K562 (cell line): ENCODE data around the gene CCDC174. TPM values are rescaled to one million over a fixed set of nuclear protein-coding genes. Genes with fewer than 3 reads are reported as not detected.

ENCODE experiments used
- ATF6 ChIP-seq: sonication (generic); formaldehyde crosslinking; IDR thresholded peaks from 2 replicates; pipeline ENCODE4 v1.4.0; 2020; ENCODE audit warnings: mild to moderate bottlenecking, missing genetic modification reagents
- DIDO1 ChIP-seq: fragments of 450-650 bp; IDR thresholded peaks from 2 replicates; pipeline ENCODE4 v1.6.1; 2016; ENCODE audit warnings: low read depth, missing biosample characterization, missing genetic modification characterization
- GTF2F1 ChIP-seq: IDR thresholded peaks from 2 replicates; pipeline ENCODE4 v1.6.1; 2011; ENCODE audit warnings: low read depth, low read length, improper control_type of control experiment
- JUND ChIP-seq, 2 experiments: IDR thresholded peaks; 2 replicates in 1 of 2; 3 replicates in 1 of 2; pipeline ENCODE4 v1.6.1; 2011; ENCODE audit warnings: borderline replicate concordance in 2 of 2, low read depth in 2 of 2, low read length in 2 of 2, improper control_type of control experiment in 1 of 2, missing biosample characterization in 1 of 2, missing genetic modification characterization in 1 of 2, missing genetic modification reagents in 1 of 2
- NFE2L1 ChIP-seq: fragments of 450-650 bp; IDR thresholded peaks from 2 replicates; pipeline ENCODE4 v1.6.1; 2016; ENCODE audit warnings: missing genetic modification characterization, low read depth, mild to moderate bottlenecking, missing compliant biosample characterization, moderate library complexity, borderline replicate concordance
- POLR2AphosphoS5 ChIP-seq: IDR thresholded peaks from 2 replicates; pipeline ENCODE4 v1.6.1; 2011; ENCODE audit warnings: mild to moderate bottlenecking, low read depth, low read length, moderate library complexity; ENCODE audit not compliant: control insufficient read depth, insufficient read depth
- POLR2G ChIP-seq: fragments of 200-400 bp; formaldehyde crosslinking; IDR thresholded peaks from 2 replicates; pipeline ENCODE4 v1.6.1; 2017; ENCODE audit warnings: low read depth, mild to moderate bottlenecking, antibody characterized with exemption, low read length, moderate library complexity
- SOX6 ChIP-seq: fragments of 450-650 bp; IDR thresholded peaks from 2 replicates; pipeline ENCODE4 v1.6.1; 2014; ENCODE audit warnings: mild to moderate bottlenecking
- U2AF1 ChIP-seq: fragments of 200-400 bp; formaldehyde crosslinking; optimal IDR thresholded peaks from 2 replicates; pipeline ENCODE3; 2017; ENCODE audit warnings: mild to moderate bottlenecking, low read depth, low read length, moderate library complexity
- ZNF133 ChIP-seq: fragments of 250-450 bp; sonication (Bioruptor Pico); IDR thresholded peaks from 2 replicates; pipeline ENCODE4 v1.4.0; 2020; ENCODE audit warnings: mild to moderate bottlenecking
- ZNF592 ChIP-seq: fragments of 450-650 bp; IDR thresholded peaks from 2 replicates; pipeline ENCODE4 v1.6.1; 2017; ENCODE audit warnings: antibody characterized with exemption, mild to moderate bottlenecking
- polyA plus RNA-seq, 8 experiments: library from polyadenylated mRNA; depleted of rRNA in 4 of 8; stranded (reverse) in 5 of 8; unstranded in 3 of 8; fragments of >200 nt; fragmentation: Nextera tagmentation in 2 of 8; fragmentation: Illumina TruSeq in 1 of 8; extraction: Ambion mirVana in 2 of 8; extraction: Trizol in 1 of 8; gene quantifications; 2 replicates each; pipeline versions ENCODE4 v1.2.1 to v1.2.3, GENCODE V29; 2011 to 2014; ENCODE audit warnings: inconsistent platforms in 1 of 8, missing spikeins in 1 of 8
- total RNA-seq, 7 experiments: library from RNA; depleted of rRNA in 6 of 7; stranded (reverse); fragments of >200 nt in 6 of 7; fragmentation: Illumina TruSeq in 2 of 7; extraction: Trizol in 2 of 7; gene quantifications; 2 replicates each; pipeline versions ENCODE4 v1.2.1 to v1.2.3, GENCODE V29; 2011 to 2021; ENCODE audit warnings: low replicate concordance in 1 of 7
- TF ChIP-seq, protein P1 (sequence below): IDR thresholded peaks from 2 replicates; pipeline ENCODE4 v1.6.1; 2016; ENCODE audit warnings: missing genetic modification characterization, missing compliant biosample characterization

The CCDC174 gene
- total and polyA plus RNA-seq, 9 of the 15 experiments (the other 6 are each of a cell fraction or from before 2014, with no cell fraction given), result 7.4 to 41.0 (median 28.5) TPM

GRCh38 chr3:14647976-14648955, 3.3 kb upstream of the CCDC174 start (continued):
- TF ChIP-seq ATF6 (CRISPR knock-in tag) (no peak), SOX6 (peak; percentile 71), ZNF133 (CRISPR knock-in tag) (no peak), NFE2L1 (tag) (no peak; the same call in 1 of the 2 replicates), ZNF592 (no peak), POLR2AphosphoS5 (peak; percentile 45; the same call in 1 of the 2 replicates), DIDO1 (no peak), GTF2F1 (no peak), JUND (IDR thresholded peaks at IDR 0.05; ENCODE audit: borderline replicate concordance, low read depth, low read length) (no peak), JUND (tag; IDR thresholded peaks at IDR 0.05; ENCODE audit: borderline replicate concordance, low read depth, low read length) (no peak), U2AF1 (no peak), POLR2G (no peak)
- TF ChIP-seq, protein P1, sequence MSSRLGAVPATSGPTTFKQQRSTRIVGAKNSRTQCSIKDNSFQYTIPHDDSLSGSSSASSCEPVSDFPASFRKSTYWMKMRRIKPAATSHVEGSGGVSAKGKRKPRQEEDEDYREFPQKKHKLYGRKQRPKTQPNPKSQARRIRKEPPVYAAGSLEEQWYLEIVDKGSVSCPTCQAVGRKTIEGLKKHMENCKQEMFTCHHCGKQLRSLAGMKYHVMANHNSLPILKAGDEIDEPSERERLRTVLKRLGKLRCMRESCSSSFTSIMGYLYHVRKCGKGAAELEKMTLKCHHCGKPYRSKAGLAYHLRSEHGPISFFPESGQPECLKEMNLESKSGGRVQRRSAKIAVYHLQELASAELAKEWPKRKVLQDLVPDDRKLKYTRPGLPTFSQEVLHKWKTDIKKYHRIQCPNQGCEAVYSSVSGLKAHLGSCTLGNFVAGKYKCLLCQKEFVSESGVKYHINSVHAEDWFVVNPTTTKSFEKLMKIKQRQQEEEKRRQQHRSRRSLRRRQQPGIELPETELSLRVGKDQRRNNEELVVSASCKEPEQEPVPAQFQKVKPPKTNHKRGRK, result no peak
